ENCODE measurements around the gene S100A5.

S100A5 gene

DNA sequence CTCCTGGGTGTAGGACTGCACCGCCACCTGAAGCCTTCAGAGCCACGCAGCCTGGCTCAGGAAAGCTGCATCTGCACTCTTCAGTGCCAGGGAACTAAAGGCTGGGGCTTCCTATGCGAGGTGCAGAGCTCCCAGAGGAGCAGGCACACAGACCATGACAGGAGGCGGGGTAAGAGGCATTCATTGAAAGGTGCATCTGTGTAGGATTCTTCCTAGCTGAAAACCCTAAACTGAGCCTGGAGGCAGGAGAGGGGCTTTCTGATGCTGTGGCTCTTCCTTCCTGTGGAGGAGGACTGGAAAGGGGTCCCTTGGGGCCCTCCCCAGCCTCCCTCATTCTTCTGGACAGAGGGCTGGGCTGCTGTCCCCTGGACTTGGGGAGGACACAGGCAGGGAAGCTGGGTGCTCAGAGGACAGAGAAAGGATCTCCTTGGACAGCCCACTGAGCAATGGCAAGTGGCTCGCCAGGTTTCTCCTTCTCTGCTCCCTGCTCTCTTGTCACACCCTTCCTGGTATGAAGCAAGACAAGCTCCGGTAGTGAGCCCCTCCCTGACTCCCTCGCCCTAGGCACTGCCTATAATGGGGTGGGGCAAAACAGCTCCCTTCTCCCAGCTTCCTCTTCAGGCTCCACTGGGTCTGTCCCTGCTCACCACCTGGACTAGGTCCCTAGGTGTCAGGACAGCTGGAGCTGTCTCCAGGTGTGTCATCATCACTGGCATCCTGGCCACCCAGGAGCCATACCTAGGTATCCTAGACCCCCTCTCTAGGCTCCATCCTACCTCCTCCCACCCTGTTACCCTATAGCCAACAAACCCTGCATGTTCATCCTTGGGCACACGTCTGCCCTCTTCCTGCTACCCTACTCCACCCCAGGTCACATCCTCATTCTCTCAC lies 25.0 kb downstream of the S100A5 start:
- in situ Hi-C loops (cut with MboI; ENCODE audit: low pct_unique_long_range_greater_than_20kb, low sequenced_read_pairs, unreplicated experiment), result loop anchor here (10.0 to 25.0 kb wide), 2 partner anchors 49 to 472 kb away; partner anchors contain the start of genes JTB, RAB13, RPS27 and S100A2

DNA sequence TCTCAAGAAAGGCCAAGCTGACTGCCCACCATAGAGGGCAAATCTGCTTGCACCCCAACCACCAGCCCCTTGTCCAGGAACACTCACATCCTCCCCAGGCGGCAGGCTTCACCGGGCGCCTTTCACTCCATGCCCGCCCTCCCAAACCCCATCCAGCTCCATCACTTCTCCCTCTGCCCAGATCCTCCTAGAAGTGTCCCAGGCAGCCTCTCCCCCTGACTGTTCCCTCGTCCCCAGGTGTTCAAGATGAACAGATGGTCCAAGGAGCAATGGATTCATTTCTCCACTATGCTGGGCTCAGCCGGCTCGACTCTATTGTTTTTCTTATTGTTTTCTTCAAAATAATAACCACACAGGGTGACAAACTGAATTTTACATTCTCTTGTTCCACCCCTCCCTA lies 27.1 kb downstream of the S100A5 start:
- no peak for DNase-seq (ENCODE audit: low spot score)
- TF ChIP-seq, protein P1, sequence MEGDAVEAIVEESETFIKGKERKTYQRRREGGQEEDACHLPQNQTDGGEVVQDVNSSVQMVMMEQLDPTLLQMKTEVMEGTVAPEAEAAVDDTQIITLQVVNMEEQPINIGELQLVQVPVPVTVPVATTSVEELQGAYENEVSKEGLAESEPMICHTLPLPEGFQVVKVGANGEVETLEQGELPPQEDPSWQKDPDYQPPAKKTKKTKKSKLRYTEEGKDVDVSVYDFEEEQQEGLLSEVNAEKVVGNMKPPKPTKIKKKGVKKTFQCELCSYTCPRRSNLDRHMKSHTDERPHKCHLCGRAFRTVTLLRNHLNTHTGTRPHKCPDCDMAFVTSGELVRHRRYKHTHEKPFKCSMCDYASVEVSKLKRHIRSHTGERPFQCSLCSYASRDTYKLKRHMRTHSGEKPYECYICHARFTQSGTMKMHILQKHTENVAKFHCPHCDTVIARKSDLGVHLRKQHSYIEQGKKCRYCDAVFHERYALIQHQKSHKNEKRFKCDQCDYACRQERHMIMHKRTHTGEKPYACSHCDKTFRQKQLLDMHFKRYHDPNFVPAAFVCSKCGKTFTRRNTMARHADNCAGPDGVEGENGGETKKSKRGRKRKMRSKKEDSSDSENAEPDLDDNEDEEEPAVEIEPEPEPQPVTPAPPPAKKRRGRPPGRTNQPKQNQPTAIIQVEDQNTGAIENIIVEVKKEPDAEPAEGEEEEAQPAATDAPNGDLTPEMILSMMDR (IDR thresholded peaks at IDR 0.05; ENCODE audit: extremely low read depth, insufficient read depth, missing control alignments), result no peak
- in situ Hi-C loops (cut with MboI; ENCODE audit: low pct_unique_long_range_greater_than_20kb, low sequenced_read_pairs, unreplicated experiment), result loop anchor here (10.0 to 25.0 kb wide), 2 partner anchors 51 to 474 kb away; partner anchors contain the start of genes JTB, RAB13, RPS27 and S100A2

More for the DNA sequence above, 25.0 kb downstream of the S100A5 start:
- no peak for DNase-seq (ENCODE audit: low spot score)
- TF ChIP-seq, protein P1 (IDR thresholded peaks at IDR 0.05; ENCODE audit: extremely low read depth, insufficient read depth, missing control alignments), result no peak

DNA sequence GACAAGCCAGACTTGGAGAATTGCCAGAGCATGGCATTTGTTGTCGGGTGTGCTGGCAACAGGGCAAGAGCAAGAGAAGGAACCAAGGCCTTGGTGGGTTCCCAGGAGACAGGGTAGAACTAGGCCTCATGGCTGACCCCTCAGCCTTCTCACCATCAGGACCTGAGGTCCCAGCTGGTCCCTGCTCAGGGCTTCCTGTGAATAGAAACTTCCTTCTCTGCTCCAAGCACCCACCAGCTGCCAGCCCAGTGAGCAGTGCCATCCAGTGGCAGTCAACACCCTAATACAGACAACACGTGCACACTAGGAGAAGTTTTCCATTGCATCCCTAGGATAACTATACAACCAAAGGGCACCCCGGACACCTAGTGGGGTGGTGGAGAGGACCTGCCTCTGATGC lies 27.7 kb downstream of the S100A5 start:
- DNase-seq (ENCODE audit: low spot score), result no peak
- TF ChIP-seq, protein P1 (IDR thresholded peaks at IDR 0.05; ENCODE audit: extremely low read depth, insufficient read depth, missing control alignments), result no peak
- in situ Hi-C loops (cut with MboI; ENCODE audit: low pct_unique_long_range_greater_than_20kb, low sequenced_read_pairs, unreplicated experiment), result loop anchor here (10.0 to 25.0 kb wide), 2 partner anchors 52 to 474 kb away; partner anchors contain the start of genes JTB, RAB13, RPS27 and S100A2

DNA sequence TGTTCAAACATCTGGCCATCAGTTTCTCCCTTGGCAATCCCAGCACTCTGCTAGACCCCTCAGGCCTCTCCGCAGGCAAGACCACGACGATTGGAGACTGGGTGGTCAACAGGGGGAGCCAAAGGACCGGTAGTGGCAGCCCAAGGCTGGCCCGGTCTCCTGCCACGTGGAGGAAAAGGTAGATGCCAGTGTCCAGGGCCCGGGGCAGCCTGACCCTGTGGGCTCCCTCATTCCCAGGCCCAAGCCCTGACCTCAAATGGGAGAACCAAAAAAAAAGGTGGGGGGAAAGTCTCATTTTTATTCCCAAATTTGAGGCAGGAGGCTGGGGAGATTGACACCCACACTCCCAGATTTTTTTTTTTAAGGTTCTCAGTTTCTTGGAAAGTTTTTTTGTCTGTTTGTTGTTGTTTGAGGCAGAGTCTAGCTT lies 29.7 kb downstream of the S100A5 start:
- TF ChIP-seq, protein P1 (IDR thresholded peaks at IDR 0.05; ENCODE audit: extremely low read depth, insufficient read depth, missing control alignments), result peak; percentile 95
- peak; percentile 86 for DNase-seq (ENCODE audit: low spot score)
- in situ Hi-C loops (cut with MboI; ENCODE audit: low pct_unique_long_range_greater_than_20kb, low sequenced_read_pairs, unreplicated experiment), result loop anchor here (10.0 to 25.0 kb wide), 2 partner anchors 54 to 476 kb away; partner anchors contain the start of genes JTB, RAB13, RPS27 and S100A2

DNA sequence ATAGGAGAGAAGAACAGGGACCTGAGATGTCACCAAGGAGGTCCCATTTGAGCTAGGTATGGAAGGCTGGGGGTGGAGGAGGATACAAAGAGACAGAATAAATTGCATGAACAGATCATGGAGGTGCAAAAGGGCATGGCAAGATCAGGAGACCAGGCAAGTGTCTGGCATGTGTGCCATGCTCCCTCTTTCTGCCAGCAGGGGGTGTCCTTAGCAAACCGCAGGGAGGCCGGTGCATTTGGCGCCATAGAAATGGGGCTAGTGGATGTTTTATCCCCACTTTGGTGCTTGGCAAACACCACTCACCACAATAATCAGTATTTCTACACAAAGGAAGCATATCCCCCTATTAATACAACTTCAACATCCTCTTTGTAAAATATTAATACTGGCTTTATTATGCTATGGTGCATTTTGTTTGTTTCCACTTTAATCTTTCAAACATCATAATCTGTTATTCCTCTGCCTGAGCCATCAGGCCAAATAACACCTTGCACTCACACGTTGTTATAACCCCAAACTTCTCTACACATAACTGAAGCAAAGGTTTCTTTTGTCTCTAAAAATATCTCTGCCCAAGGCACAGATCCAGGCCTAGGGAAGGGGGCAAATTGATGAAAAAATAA lies 30.9 kb downstream of the S100A5 start:
- peak; percentile 68 for DNase-seq (ENCODE audit: low spot score)
- in situ Hi-C loops (cut with MboI; ENCODE audit: low pct_unique_long_range_greater_than_20kb, low sequenced_read_pairs, unreplicated experiment), result loop anchor here (10.0 to 25.0 kb wide), 2 partner anchors 55 to 477 kb away; partner anchors contain the start of genes JTB, RAB13, RPS27 and S100A2
- TF ChIP-seq, protein P1 (IDR thresholded peaks at IDR 0.05; ENCODE audit: extremely low read depth, insufficient read depth, missing control alignments), result peak; percentile 69

DNA sequence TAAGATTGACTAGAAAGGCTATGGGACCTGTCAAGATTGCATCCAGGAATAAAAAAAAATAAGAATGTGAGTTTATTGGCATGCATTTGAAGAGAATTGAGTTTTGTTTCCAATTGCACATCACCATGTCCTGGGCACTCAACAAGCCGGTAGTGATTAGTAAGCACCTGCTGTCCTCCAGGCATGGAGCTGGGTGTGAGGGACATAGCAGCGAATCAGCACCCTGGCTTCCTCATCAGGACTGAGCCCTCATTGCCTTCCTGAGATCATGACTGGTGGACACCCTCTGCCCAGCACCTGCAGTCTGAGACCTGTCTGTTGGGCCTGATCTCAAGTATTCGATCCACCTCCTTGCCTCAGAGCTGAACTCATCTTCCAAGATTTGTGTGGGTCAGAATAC lies 31.7 kb downstream of the S100A5 start:
- in situ Hi-C loops (cut with MboI; ENCODE audit: low pct_unique_long_range_greater_than_20kb, low sequenced_read_pairs, unreplicated experiment), result loop anchor here (25.0 kb wide), 1 partner anchor 478 kb away; the partner anchor contains the start of genes JTB, RAB13 and RPS27
- DNase-seq (ENCODE audit: low spot score), result no peak
- TF ChIP-seq, protein P1 (IDR thresholded peaks at IDR 0.05; ENCODE audit: extremely low read depth, insufficient read depth, missing control alignments), result no peak
